ENCODE measurements around the gene C1orf21. TPM values are rescaled to one million over a fixed set of nuclear protein-coding genes. Genes with fewer than 3 reads are reported as not detected.

The C1orf21 gene
- total and polyA plus RNA-seq, 8 donors, result 4.1 to 13.9 (median 7.7) TPM

DNA sequence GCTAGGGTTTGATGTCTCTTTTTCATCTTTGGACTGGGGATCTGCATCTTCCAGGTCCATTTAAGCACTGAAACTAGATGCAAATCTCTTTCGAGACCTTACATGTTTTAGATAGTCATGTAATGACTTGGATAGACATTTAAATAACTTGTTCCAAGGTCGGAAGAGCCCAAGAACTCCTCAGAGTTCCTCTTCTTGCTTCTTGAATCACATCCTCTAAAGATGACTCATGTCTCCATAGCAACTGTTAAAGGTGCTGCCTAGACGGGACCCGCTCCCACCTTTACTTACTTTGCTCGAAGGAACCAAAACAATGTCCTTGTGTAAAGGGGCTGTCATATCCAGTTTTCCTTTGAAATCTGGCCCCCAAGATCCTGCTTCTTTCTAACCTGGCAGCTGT is 237.8 kb downstream of the C1orf21 start:
- ATAC-seq (no peak), DNase-seq (no peak), FAIRE-seq (no peak)
- intact Hi-C loops (cut with DNase I), result no loop called here
- H3K36me3 ChIP-seq, result no peaks in the 10 kb centered on the region
- H3K9me3 ChIP-seq, result no peaks in the 10 kb centered on the region
- TF ChIP-seq, protein P1, sequence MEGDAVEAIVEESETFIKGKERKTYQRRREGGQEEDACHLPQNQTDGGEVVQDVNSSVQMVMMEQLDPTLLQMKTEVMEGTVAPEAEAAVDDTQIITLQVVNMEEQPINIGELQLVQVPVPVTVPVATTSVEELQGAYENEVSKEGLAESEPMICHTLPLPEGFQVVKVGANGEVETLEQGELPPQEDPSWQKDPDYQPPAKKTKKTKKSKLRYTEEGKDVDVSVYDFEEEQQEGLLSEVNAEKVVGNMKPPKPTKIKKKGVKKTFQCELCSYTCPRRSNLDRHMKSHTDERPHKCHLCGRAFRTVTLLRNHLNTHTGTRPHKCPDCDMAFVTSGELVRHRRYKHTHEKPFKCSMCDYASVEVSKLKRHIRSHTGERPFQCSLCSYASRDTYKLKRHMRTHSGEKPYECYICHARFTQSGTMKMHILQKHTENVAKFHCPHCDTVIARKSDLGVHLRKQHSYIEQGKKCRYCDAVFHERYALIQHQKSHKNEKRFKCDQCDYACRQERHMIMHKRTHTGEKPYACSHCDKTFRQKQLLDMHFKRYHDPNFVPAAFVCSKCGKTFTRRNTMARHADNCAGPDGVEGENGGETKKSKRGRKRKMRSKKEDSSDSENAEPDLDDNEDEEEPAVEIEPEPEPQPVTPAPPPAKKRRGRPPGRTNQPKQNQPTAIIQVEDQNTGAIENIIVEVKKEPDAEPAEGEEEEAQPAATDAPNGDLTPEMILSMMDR (IDR thresholded peaks at IDR 0.05), result no peak
- H3K27ac ChIP-seq, result no peak overlapping the region
- H3K4me1 ChIP-seq, result peaks cover 0 to 2% (median 0%) of the 10 kb centered on the region in 3 donors
- no peaks in the 10 kb centered on the region for H3K27me3 ChIP-seq
- WGBS, 2 donors, result 92 to 93% methylated on average over 5 of the region's 5 CpGs
- H3K4me3 ChIP-seq, result no peak overlapping the region

DNA sequence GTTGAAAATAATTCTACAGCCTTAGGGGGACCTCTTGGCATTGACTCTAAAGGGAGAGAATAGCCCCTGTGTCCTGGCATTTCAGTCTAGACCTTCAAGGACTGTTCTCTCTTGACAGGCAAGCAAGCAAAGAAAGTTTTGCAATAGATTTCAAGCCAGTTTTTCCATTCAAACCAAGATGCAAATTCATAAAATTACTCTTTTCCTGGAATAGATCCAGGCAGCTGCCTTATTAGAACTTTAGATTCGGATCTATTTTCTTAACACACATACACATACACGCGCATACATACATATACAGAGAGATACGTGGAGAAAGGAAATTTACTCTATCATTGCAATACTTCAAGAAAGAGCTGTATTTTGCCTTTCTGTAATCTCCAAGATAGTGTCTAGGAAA is 238.4 kb downstream of the C1orf21 start:
- ATAC-seq (no peak), DNase-seq (no peak), FAIRE-seq (no peak)
- H3K9me3 ChIP-seq, result no peaks in the 10 kb centered on the region
- intact Hi-C loops (cut with DNase I), result no loop called here
- H3K4me1 ChIP-seq, result peaks cover 0 to 2% (median 0%) of the 10 kb centered on the region in 3 donors
- H3K27ac ChIP-seq, result no peak overlapping the region
- H3K4me3 ChIP-seq, result no peak overlapping the region
- H3K27me3 ChIP-seq, result no peaks in the 10 kb centered on the region
- TF ChIP-seq, protein P1 (IDR thresholded peaks at IDR 0.05), result no peak
- no peaks in the 10 kb centered on the region for H3K36me3 ChIP-seq
- 91 to 92% methylated on average over 4 of the region's 4 CpGs for WGBS, 2 donors

DNA sequence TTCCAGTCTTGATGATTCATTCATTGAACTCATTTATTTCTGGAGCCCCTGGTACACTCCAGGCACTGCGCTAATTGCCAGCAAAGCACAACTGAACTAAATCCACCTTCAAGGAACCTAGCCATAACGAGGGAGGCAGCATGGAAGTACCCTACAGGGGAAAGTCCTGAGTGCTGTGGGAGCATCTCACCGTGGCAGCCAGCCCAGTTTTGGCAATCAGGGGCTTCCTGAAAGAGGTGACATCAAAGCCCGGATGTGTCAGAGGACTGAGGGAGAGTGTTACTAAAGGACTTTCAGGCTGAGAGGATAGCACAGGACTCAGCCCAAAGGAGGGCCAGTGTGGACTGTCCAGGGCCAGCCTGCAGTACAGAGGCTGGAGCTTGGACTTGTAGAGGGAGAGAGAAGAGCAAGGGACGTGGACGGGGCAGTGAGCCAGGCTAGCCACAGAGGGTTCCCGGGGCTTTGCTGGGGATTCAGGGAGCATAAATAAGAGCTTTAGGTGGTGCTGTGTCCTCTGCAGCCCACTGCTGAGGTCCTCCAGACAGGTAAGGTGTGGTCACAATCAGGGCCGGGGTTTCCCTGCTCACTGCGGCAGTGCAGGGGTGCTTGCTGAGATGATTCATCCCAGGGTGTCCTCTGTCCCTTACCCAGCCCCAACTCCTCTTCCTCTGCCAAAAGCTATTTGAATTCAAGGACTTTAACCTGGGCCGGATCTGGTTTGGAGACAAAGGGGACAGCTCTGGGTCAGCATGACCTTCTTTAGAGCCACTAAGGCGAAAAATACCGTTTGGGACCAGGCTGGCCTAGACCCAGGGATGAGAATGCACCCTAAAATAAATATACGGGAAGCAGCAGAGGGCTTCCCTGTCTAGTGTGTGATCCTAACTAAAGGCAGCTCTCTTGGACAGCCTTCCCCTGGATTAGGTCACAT is 239.5 kb downstream of the C1orf21 start:
- Histone ChIP-seq H3K4me3 (no peak overlapping the region), H3K9me3 (no peaks in the 10 kb centered on the region), H3K36me3 (no peaks in the 10 kb centered on the region), H3K27ac (no peak overlapping the region), H3K27me3 (no peaks in the 10 kb centered on the region), H3K4me1 (peaks cover 0 to 2% (median 0%) of the 10 kb centered on the region in 3 donors)
- WGBS, 2 donors, result 82 to 83% methylated on average over 13 of the region's 13 CpGs
- TF ChIP-seq, protein P1 (IDR thresholded peaks at IDR 0.05), result no peak
- peak in 1 of 6 donors; percentile 49 for DNase-seq
- intact Hi-C loops (cut with DNase I), result no loop called here
- no peak for FAIRE-seq
- ATAC-seq, result peak in 1 of 4 donors; percentile 41

DNA sequence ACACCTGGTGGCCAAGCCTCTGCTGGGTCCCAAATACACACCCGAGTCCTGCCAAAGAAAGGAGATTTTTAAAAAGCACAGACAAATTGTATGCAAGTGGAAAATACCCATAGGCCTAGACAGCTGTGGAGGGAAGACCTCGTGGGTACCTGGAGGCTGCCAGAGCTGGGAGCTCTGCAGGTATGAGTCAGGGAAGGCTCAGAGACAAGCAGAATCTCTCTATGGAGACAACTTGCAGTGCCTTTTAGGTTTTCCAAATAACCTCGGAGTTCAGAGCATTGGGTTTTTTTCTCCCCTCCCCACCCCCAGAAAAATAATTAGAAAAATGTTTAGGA is 240.1 kb downstream of the C1orf21 start:
- Histone ChIP-seq H3K27ac (no peak overlapping the region), H3K4me3 (no peak overlapping the region), H3K9me3 (no peaks in the 10 kb centered on the region), H3K36me3 (no peaks in the 10 kb centered on the region), H3K27me3 (no peaks in the 10 kb centered on the region), H3K4me1 (peaks cover 0 to 2% (median 0%) of the 10 kb centered on the region in 3 donors)
- intact Hi-C loops (cut with DNase I), result no loop called here
- TF ChIP-seq, protein P1 (IDR thresholded peaks at IDR 0.05), result no peak
- ATAC-seq, result peak in 1 of 4 donors; percentile 9
- WGBS, 2 donors, result 82 to 83% methylated on average over 3 of the region's 3 CpGs
- no peak for DNase-seq
- FAIRE-seq, result no peak

DNA sequence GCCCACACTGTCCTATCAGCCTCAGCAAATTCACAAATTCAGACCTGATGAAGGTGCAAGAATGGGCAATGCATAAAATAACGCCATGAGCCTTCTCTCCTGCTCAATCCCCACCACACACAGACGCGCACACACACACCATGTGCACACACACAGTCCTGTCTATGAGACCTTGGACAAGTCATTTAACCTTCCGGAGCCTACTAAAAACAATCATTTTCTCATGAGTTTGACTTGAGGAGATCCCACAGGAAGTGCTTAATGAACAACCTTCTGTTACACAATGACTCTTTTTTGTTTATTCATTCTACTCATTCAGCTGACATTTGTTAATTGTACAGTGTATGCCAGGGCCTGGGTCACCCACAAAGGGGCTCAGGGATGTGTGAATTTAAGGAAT is 242.4 kb downstream of the C1orf21 start:
- TF ChIP-seq, protein P1 (IDR thresholded peaks at IDR 0.05), result no peak
- WGBS, 2 donors, result 86 to 88% methylated on average over 4 of the region's 4 CpGs
- no peak for DNase-seq
- FAIRE-seq, result no peak
- Histone ChIP-seq H3K9me3 (no peaks in the 10 kb centered on the region), H3K27ac (no peak overlapping the region), H3K36me3 (no peaks in the 10 kb centered on the region), H3K27me3 (no peaks in the 10 kb centered on the region), H3K4me1 (peaks cover 0 to 2% (median 0%) of the 10 kb centered on the region in 3 donors), H3K4me3 (no peak overlapping the region)
- no peak for ATAC-seq
- intact Hi-C loops (cut with DNase I), result no loop called here
